B cell (primary cell): ENCODE data around the gene CYB5B. TPM values are rescaled to one million over a fixed set of nuclear protein-coding genes. Genes with fewer than 3 reads are reported as not detected.

Experiments
- ATAC-seq: fragments of 200-7000 bp; cut with Tn5 transposase; one replicate; pipeline ENCODE4 v1.10.0; 2021; ENCODE audit warnings: low read depth, mild to moderate bottlenecking, moderate number of reproducible peaks, moderate library complexity
- CTCF ChIA-PET: fragments of 350-600 bp; sonication (Branson Sonifier 250); formaldehyde crosslinking; loops from one replicate; lab custom pipeline; 2021; ENCODE audit warnings: antibody characterized with exemption, inconsistent platforms; lab: Charles Lee
- POLR2A ChIA-PET: fragments of 350-600 bp; sonication (Branson Sonifier 250); formaldehyde crosslinking; loops from one replicate; lab custom pipeline; 2021; ENCODE audit warnings: antibody characterized with exemption; lab: Charles Lee
- DNase-seq: peaks from one replicate; pipeline ENCODE4 v3.0.0; 2013
- H2AFZ ChIP-seq: 2 replicates; pipeline ENCODE4 v1.6.1; 2012; ENCODE audit warnings: mild to moderate bottlenecking, low read depth, low read length; ENCODE audit not compliant: insufficient read depth, poor library complexity, severe bottlenecking
- H3K27ac ChIP-seq, 2 donors: 1 replicate in 1 of 2; 2 replicates in 1 of 2; pipeline ENCODE4 v1.5.1; 2012 to 2013; ENCODE audit warnings: low read length in 2 of 2, mild to moderate bottlenecking in 2 of 2, moderate library complexity in 1 of 2
- H3K27me3 ChIP-seq, 4 experiments: fragments of 200-600 bp in 1 of 4; sonication (generic) in 1 of 4; replicated peaks in 1 of 4; 1 replicate in 2 of 4; 2 replicates in 2 of 4; pipeline versions ENCODE4 v1.6.1 to v1.7.0; 2013 to 2016; ENCODE audit warnings: low read length in 3 of 4, mild to moderate bottlenecking in 2 of 4, mixed read lengths in 1 of 4, moderate library complexity in 1 of 4; ENCODE audit not compliant: insufficient read depth in 4 of 4, control insufficient read depth in 3 of 4; ENCODE audit errors: control extremely low read depth in 1 of 4
- H3K36me3 ChIP-seq, 2 experiments: replicated peaks in 1 of 2; 1 replicate in 1 of 2; 2 replicates in 1 of 2; pipeline versions ENCODE4 v1.6.1 to v1.7.1; 2013; ENCODE audit warnings: low read length in 1 of 2; ENCODE audit not compliant: insufficient read depth in 2 of 2, control insufficient read depth in 1 of 2; ENCODE audit errors: control extremely low read depth in 1 of 2, extremely low read depth in 1 of 2
- H3K4me1 ChIP-seq, 2 donors: fragments of 200-600 bp in 1 of 2; sonication (generic) in 1 of 2; 1 replicate in 1 of 2; 2 replicates in 1 of 2; pipeline versions ENCODE4 v1.5.1 to v1.6.1; 2013 to 2017; ENCODE audit warnings: low read length in 2 of 2; ENCODE audit not compliant: control insufficient read depth in 2 of 2, insufficient read depth in 2 of 2
- H3K4me2 ChIP-seq: replicated peaks from 2 replicates; pipeline ENCODE3; 2012; ENCODE audit warnings: mild to moderate bottlenecking, low read depth, low read length; ENCODE audit not compliant: poor library complexity, severe bottlenecking
- H3K4me3 ChIP-seq, 5 experiments: fragments of 200-600 bp in 1 of 5; sonication (generic) in 1 of 5; 1 replicate in 3 of 5; 2 replicates in 2 of 5; pipeline versions ENCODE4 v1.5.1 to v1.7.0; 2011 to 2016; ENCODE audit warnings: low read length in 4 of 5, mild to moderate bottlenecking in 4 of 5, low read depth in 2 of 5, control low read depth in 1 of 5, moderate library complexity in 1 of 5; ENCODE audit not compliant: insufficient read depth in 1 of 5; ENCODE audit errors: control extremely low read depth in 1 of 5, extremely low read depth in 1 of 5
- H3K79me2 ChIP-seq: fragments of 200-600 bp; sonication (generic); one replicate; pipeline ENCODE4 v1.6.0; 2016; ENCODE audit warnings: low read length; ENCODE audit not compliant: control insufficient read depth, insufficient read depth
- H3K9ac ChIP-seq: fragments of 200-600 bp; sonication (generic); 2 replicates; pipeline ENCODE4 v1.6.1; 2017; ENCODE audit warnings: mild to moderate bottlenecking, low read length, moderate library complexity
- H3K9me3 ChIP-seq, 3 donors: one replicate each; pipeline versions ENCODE4 v1.6.1 to v1.7.1; 2013; ENCODE audit warnings: low read length in 2 of 3; ENCODE audit not compliant: control insufficient read depth in 2 of 3, insufficient read depth in 1 of 3; ENCODE audit errors: control extremely low read depth in 1 of 3
- H4K20me1 ChIP-seq: 2 replicates; pipeline ENCODE4 v1.6.0; 2012; ENCODE audit warnings: mild to moderate bottlenecking, low read length; ENCODE audit not compliant: insufficient read depth, control insufficient read depth, poor library complexity, severe bottlenecking
- H3K27ac Mint-ChIP-seq: one replicate; pipeline ENCODE4 v1.8.0; 2021; ENCODE audit warnings: mixed read lengths
- H3K27me3 Mint-ChIP-seq: one replicate; pipeline ENCODE4 v1.8.0; 2021; ENCODE audit warnings: mixed read lengths
- H3K4me1 Mint-ChIP-seq: one replicate; pipeline ENCODE4 v1.8.0; 2021; ENCODE audit warnings: mixed read lengths
- H3K4me3 Mint-ChIP-seq: one replicate; pipeline ENCODE4 v1.8.0; 2021; ENCODE audit warnings: mixed read lengths
- H3K9me3 Mint-ChIP-seq: one replicate; pipeline ENCODE4 v1.8.0; 2022; ENCODE audit warnings: mixed read lengths; ENCODE audit not compliant: insufficient read depth
- EZH2 ChIP-seq: IDR thresholded peaks from 2 replicates; pipeline ENCODE4 v1.6.1; 2012; ENCODE audit warnings: borderline replicate concordance, low read depth, mild to moderate bottlenecking, moderate library complexity, low read length; ENCODE audit not compliant: insufficient read depth, poor library complexity, severe bottlenecking
- WGBS: methylation state at CpG from one replicate; pipeline ENCODE4 v1.1.5; 2013; ENCODE audit warnings: missing lambda C conversion rate; ENCODE audit not compliant: insufficient coverage; 5-methylcytosine and 5-hydroxymethylcytosine counted together
- intact Hi-C: fragments of 100-400 bp; cut with micrococcal nuclease; formaldehyde crosslinking; loops from one replicate; pipeline ENCODE4 v1.10.0; 2022
- polyA plus RNA-seq: library from polyadenylated mRNA; depleted of rRNA; stranded (reverse); fragments of >200 nt; gene quantifications from 2 replicates; pipeline ENCODE4 v1.2.3, GENCODE V29; 2012
- total RNA-seq, 2 donors: library from RNA; stranded (reverse); fragments of 120-200 nt in 1 of 2; gene quantifications; 1 replicate in 1 of 2; 2 replicates in 1 of 2; pipeline versions ENCODE4 v1.2.3 to v1.2.4, GENCODE V29; 2013 to 2022
- TF ChIP-seq, protein P1 (sequence below): fragments of 200-600 bp; IDR thresholded peaks from one replicate; pipeline ENCODE4 v1.8.0; 2022; ENCODE audit warnings: antibody characterized with exemption, mild to moderate bottlenecking

CYB5B gene
- total and polyA plus RNA-seq, 2 donors (not counting 1 experiment from before 2014, with no cell fraction given) = 21.5 to 64.7 TPM

DNA sequence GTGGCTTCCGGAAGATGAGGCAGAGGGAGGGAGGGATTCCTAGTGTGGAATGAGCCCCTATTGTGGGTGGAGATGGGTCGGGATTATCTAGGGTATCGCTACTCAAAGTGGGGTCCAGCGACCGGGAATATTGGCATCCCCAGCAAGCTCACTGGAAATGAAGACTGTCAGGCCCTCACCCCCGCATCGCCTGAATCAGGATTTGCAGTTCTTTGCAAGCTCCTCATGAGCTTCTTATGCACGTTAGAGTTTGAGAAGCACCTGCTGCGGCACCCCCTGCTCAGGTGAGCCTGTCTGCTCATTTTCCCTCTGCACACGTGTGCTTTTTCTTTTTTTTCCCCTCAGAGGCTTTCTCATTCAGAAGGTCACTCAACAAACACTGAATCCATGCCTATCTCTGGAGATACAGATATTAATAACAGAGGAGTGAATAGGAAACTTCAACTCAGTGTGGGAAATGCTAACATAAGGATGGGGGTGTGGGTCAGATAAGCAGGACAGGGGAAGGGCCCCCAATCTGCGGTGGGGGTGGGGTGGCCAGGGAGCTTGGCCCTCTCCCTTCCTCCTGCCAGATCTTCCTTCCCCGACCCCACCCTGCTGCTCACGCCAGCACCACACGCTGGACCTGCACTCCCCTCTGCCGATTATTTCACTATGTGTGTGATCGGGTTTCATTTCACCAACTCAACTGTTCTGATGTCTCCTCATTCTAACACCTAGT lies 73.6 kb downstream of the CYB5B start:
- no peaks in the 10 kb centered on the region for H3K36me3 ChIP-seq
- POLR2A ChIA-PET = no interaction called here
- no peak overlapping the region for H2AFZ ChIP-seq
- Mint-ChIP-seq H3K9me3 (no peaks in the 10 kb centered on the region), H3K27ac (no peak overlapping the region), H3K4me1 (peaks cover 10% of the 10 kb centered on the region), H3K4me3 (no peak overlapping the region), H3K27me3 (no peaks in the 10 kb centered on the region)
- no peaks in the 10 kb centered on the region for H3K79me2 ChIP-seq
- intact Hi-C loops = no loop called here
- no peak for ATAC-seq
- no peak for TF ChIP-seq EZH2
- TF ChIP-seq, protein P1, sequence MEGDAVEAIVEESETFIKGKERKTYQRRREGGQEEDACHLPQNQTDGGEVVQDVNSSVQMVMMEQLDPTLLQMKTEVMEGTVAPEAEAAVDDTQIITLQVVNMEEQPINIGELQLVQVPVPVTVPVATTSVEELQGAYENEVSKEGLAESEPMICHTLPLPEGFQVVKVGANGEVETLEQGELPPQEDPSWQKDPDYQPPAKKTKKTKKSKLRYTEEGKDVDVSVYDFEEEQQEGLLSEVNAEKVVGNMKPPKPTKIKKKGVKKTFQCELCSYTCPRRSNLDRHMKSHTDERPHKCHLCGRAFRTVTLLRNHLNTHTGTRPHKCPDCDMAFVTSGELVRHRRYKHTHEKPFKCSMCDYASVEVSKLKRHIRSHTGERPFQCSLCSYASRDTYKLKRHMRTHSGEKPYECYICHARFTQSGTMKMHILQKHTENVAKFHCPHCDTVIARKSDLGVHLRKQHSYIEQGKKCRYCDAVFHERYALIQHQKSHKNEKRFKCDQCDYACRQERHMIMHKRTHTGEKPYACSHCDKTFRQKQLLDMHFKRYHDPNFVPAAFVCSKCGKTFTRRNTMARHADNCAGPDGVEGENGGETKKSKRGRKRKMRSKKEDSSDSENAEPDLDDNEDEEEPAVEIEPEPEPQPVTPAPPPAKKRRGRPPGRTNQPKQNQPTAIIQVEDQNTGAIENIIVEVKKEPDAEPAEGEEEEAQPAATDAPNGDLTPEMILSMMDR = no peak
- no peak overlapping the region for H3K4me2 ChIP-seq
- no peaks in the 10 kb centered on the region for H3K9me3 ChIP-seq
- DNase-seq = no peak
- no peaks in the 10 kb centered on the region for H4K20me1 ChIP-seq
- CTCF ChIA-PET = no interaction called here
- H3K27me3 ChIP-seq = no peaks in the 10 kb centered on the region
- H3K9ac ChIP-seq = no peak overlapping the region
- H3K4me3 ChIP-seq = no peak overlapping the region
- no peak overlapping the region for H3K27ac ChIP-seq
- WGBS = 97% methylated on average over 15 of the region's 16 CpGs
- peaks cover 9 to 11% of the 10 kb centered on the region in 2 donors for H3K4me1 ChIP-seq

DNA sequence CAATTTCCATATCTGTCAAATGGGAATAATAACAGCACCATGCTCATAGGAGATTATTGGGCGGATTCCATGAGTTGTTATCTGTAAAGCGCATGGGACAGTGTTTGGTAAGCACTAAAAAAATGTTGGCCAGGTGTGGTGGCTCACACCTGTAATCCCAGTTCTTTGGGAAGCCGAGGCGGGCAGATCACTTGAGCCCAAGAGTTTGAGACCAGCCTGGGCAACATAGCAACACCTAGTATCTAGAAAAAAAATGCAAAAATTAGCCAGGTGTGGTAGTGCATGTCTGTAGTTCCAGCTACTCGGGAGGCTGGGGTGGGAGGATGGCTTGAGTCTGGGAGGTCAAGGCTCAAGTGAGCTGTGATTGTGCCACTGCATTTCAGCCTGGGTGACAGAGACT lies 74.5 kb downstream of the CYB5B start:
- Histone ChIP-seq H3K9me3 (no peaks in the 10 kb centered on the region), H3K79me2 (no peaks in the 10 kb centered on the region), H3K36me3 (no peaks in the 10 kb centered on the region), H4K20me1 (no peaks in the 10 kb centered on the region), H3K4me3 (no peak overlapping the region), H3K4me2 (no peak overlapping the region), H3K27me3 (no peaks in the 10 kb centered on the region), H3K27ac (no peak overlapping the region), H3K9ac (no peak overlapping the region), H2AFZ (no peak overlapping the region), H3K4me1 (peaks cover 9 to 11% of the 10 kb centered on the region in 2 donors)
- H3K27ac Mint-ChIP-seq = no peak overlapping the region
- H3K9me3 Mint-ChIP-seq = no peaks in the 10 kb centered on the region
- TF ChIP-seq EZH2 = no peak
- TF ChIP-seq, protein P1 = no peak
- WGBS = 90% methylated on average over 3 of the region's 5 CpGs
- H3K4me1 Mint-ChIP-seq = peaks cover 10% of the 10 kb centered on the region
- POLR2A ChIA-PET = no interaction called here
- intact Hi-C loops = no loop called here
- CTCF ChIA-PET = no interaction called here
- H3K4me3 Mint-ChIP-seq = no peak overlapping the region
- ATAC-seq (no peak), DNase-seq (no peak)
- H3K27me3 Mint-ChIP-seq = no peaks in the 10 kb centered on the region
